ENCODE data around the gene B3GAT1. TPM values are rescaled to one million over a fixed set of nuclear protein-coding genes. Genes with fewer than 3 reads are reported as not detected.

The B3GAT1 gene
- polyA plus RNA-seq, 3 donors, result not detected

DNA sequence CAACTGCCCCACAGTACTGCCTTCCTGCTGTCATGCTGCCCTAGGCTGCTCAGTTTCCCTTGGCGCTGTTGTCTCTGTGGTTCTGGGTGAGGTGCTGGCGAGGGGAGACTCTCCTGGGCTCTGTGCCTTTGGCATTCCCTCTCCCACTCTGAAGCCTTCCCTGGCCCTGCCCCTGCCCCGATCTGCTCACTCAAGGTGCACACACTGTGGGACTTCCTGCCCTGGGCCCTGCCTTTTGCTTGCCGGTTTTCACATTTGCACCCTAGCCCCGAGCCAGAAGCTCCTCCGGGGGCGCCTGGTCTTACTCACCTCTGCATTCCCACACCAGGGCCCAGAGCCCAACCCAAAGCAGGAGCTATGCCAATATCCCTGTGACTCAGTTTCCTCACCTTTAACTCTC, 12.0 kb downstream of the B3GAT1 start:
- no peaks in the 10 kb centered on the region for H3K36me3 ChIP-seq (replicated peaks in 1 of 2; ENCODE audit: control insufficient read depth in 1 of 2, insufficient read depth in 2 of 2, low read length in 2 of 2)
- peaks cover 2 to 10% (median 6%) of the 10 kb centered on the region in 3 donors for H3K27me3 Mint-ChIP-seq (ENCODE audit: low read depth in 3 of 3)

GRCh38 chr11:134399293-134399654, 12.8 kb downstream of the B3GAT1 start:
- Histone ChIP-seq H3K36me3 (replicated peaks in 1 of 2; ENCODE audit: control insufficient read depth in 1 of 2, insufficient read depth in 2 of 2, low read length in 2 of 2) (no peaks in the 10 kb centered on the region), H3K27me3 (ENCODE audit: control insufficient read depth in 2 of 2, insufficient read depth in 2 of 2, low read length in 2 of 2) (no peaks in the 10 kb centered on the region), H3K4me2 (replicated peaks; ENCODE audit: extremely low read depth, low read length, poor library complexity, severe bottlenecking) (no peak overlapping the region), H3K9me3 (replicated peaks in 1 of 2; ENCODE audit: control insufficient read depth in 1 of 2, insufficient read depth in 1 of 2, low read length in 2 of 2) (no peaks in the 10 kb centered on the region), H3K4me1 (ENCODE audit: control insufficient read depth in 1 of 2, insufficient read depth in 2 of 2, low read length in 2 of 2) (no peaks in the 10 kb centered on the region), H4K20me1 (ENCODE audit: insufficient read depth, low read length) (no peaks in the 10 kb centered on the region), H3K9ac (ENCODE audit: insufficient read depth, low read length, poor library complexity, severe bottlenecking) (no peak overlapping the region), H3K27ac (ENCODE audit: low read depth in 1 of 2, low read length in 2 of 2) (no peak overlapping the region), H2AFZ (ENCODE audit: insufficient read depth, low read depth, low read length, poor library complexity, severe bottlenecking) (no peak overlapping the region), H3K79me2 (ENCODE audit: insufficient read depth, low read length) (no peaks in the 10 kb centered on the region), H3K4me3 (replicated peaks in 1 of 3; ENCODE audit: low read depth in 2 of 3, low read length in 3 of 3) (no peak overlapping the region)
- Mint-ChIP-seq H3K9me3 (peaks cover 0 to 2% (median 0%) of the 10 kb centered on the region in 7 donors), H3K4me1 (no peaks in the 10 kb centered on the region), H3K4me3 (no peak overlapping the region), H3K27ac (no peak overlapping the region), H3K36me3 (no peaks in the 10 kb centered on the region), H3K27me3 (ENCODE audit: low read depth in 3 of 3) (peaks cover 2 to 10% (median 3%) of the 10 kb centered on the region in 3 donors)
- TF ChIP-seq CTCF (IDR thresholded peaks at IDR 0.05), result no peak
- WGBS (ENCODE audit: insufficient coverage), result 95% methylated on average over 8 of the region's 8 CpGs
- intact Hi-C loops (cut with micrococcal nuclease), result no loop called here
- no peak for DNase-seq

More for the DNA sequence above, 12.0 kb downstream of the B3GAT1 start:
- no peaks in the 10 kb centered on the region for H3K4me1 ChIP-seq (ENCODE audit: control insufficient read depth in 1 of 2, insufficient read depth in 2 of 2, low read length in 2 of 2)
- no peak overlapping the region for H3K27ac ChIP-seq (ENCODE audit: low read depth in 1 of 2, low read length in 2 of 2)
- no peaks in the 10 kb centered on the region for H4K20me1 ChIP-seq (ENCODE audit: insufficient read depth, low read length)
- 87% methylated on average over 6 of the region's 7 CpGs for WGBS (ENCODE audit: insufficient coverage)
- no peak for DNase-seq
- intact Hi-C loops (cut with micrococcal nuclease), result no loop called here
- H3K4me2 ChIP-seq (replicated peaks; ENCODE audit: extremely low read depth, low read length, poor library complexity, severe bottlenecking), result no peak overlapping the region
- H3K36me3 Mint-ChIP-seq, result no peaks in the 10 kb centered on the region
- H3K27me3 ChIP-seq (ENCODE audit: control insufficient read depth in 2 of 2, insufficient read depth in 2 of 2, low read length in 2 of 2), result no peaks in the 10 kb centered on the region
- peaks cover 0 to 2% (median 0%) of the 10 kb centered on the region in 7 donors for H3K9me3 Mint-ChIP-seq
- no peaks in the 10 kb centered on the region for H3K4me1 Mint-ChIP-seq
- TF ChIP-seq CTCF (IDR thresholded peaks at IDR 0.05), result no peak
- H2AFZ ChIP-seq (ENCODE audit: insufficient read depth, low read depth, low read length, poor library complexity, severe bottlenecking), result no peak overlapping the region
- H3K27ac Mint-ChIP-seq, result no peak overlapping the region
- peak overlapping the region in 1 of 2 donors; percentile 26 for H3K4me3 Mint-ChIP-seq
- no peak overlapping the region for H3K4me3 ChIP-seq (replicated peaks in 1 of 3; ENCODE audit: low read depth in 2 of 3, low read length in 3 of 3)
- no peak overlapping the region for H3K9ac ChIP-seq (ENCODE audit: insufficient read depth, low read length, poor library complexity, severe bottlenecking)
- H3K79me2 ChIP-seq (ENCODE audit: insufficient read depth, low read length), result no peaks in the 10 kb centered on the region
- no peaks in the 10 kb centered on the region for H3K9me3 ChIP-seq (replicated peaks in 1 of 2; ENCODE audit: control insufficient read depth in 1 of 2, insufficient read depth in 1 of 2, low read length in 2 of 2)

Data from CD14-positive monocyte (primary cell).